Hematopoietic multipotent progenitor cell treated with erythropoietin and hydrocortisone succinate and interleukin-3 and kit ligand, for 8 days (in vitro differentiated cells): ENCODE measurements around the gene PTX4.
A peak's percentile ranks its signal among the peaks of the same experiment; 100 is the strongest.

Experiments used
- DNase-seq: peaks from one replicate; pipeline ENCODE4 v3.0.0-alpha.2; 2015

PTX4 gene

GRCh38 chr16:1499756-1500464 is 11.2 kb upstream of the PTX4 start:
- DNase-seq, result no peak

- no peak for DNase-seq
These were observed 10.3 kb upstream of the PTX4 start for GRCh38 chr16:1498899-1499676.

- no peak for DNase-seq
These were observed 8.4 kb upstream of the PTX4 start for GRCh38 chr16:1497014-1497598.

GRCh38 chr16:1496464-1496863 is 7.7 kb upstream of the PTX4 start:
- no peak for DNase-seq

- DNase-seq, result no peak
These were observed 7.1 kb upstream of the PTX4 start for GRCh38 chr16:1495889-1496262.

- no peak for DNase-seq
These were observed 6.6 kb upstream of the PTX4 start for GRCh38 chr16:1495211-1495888.

- no peak for DNase-seq
These were observed 6.0 kb upstream of the PTX4 start for GRCh38 chr16:1494711-1495110.

- peak; percentile 43 for DNase-seq
These were observed 5.4 kb upstream of the PTX4 start for GRCh38 chr16:1494129-1494640.

- DNase-seq, result peak; percentile 20
These were observed 5.0 kb upstream of the PTX4 start for GRCh38 chr16:1493746-1494094.

GRCh38 chr16:1492923-1493745 is 4.4 kb upstream of the PTX4 start, which contains the start of gene TELO2:
Gene TELO2 (plus strand): TSS chr16:1493360. CDS start chr16:1494282, 922 bp downstream.
- DNase-seq, result peak; percentile 78

GRCh38 chr16:1492082-1492922 is 3.6 kb upstream of the PTX4 start:
- peak; percentile 15 for DNase-seq

- DNase-seq, result no peak
These were observed 2.6 kb upstream of the PTX4 start for GRCh38 chr16:1491327-1491726.

GRCh38 chr16:1489077-1489476 is 333 bp upstream of the PTX4 start:
- no peak for DNase-seq

- no peak for DNase-seq
These were observed 616 bp downstream of the PTX4 start for GRCh38 chr16:1488054-1488601.

GRCh38 chr16:1487395-1488053 is 1.2 kb downstream of the PTX4 start:
- no peak for DNase-seq

- DNase-seq, result no peak
These were observed 2.0 kb downstream of the PTX4 start for GRCh38 chr16:1486551-1487390.

- no peak for DNase-seq
These were observed 2.8 kb downstream of the PTX4 start for GRCh38 chr16:1485847-1486496.

GRCh38 chr16:1481906-1482835 is 6.6 kb downstream of the PTX4 start:
- no peak for DNase-seq
